Measurements from ENCODE around the gene SORCS2.

- TF ChIP-seq CTCF (IDR thresholded peaks at IDR 0.05) (no peak), POLR2A (IDR thresholded peaks at IDR 0.05) (no peak), POLR2AphosphoS5 (IDR thresholded peaks at IDR 0.05) (no peak)
Measured at GRCh38 chr4:7273738-7274297, 81.5 kb downstream of the SORCS2 start.

Measured in breast epithelium (tissue), 3 donors.